ENCODE data around the gene SP140L.
A peak's percentile ranks its signal among the peaks of the same experiment; 100 is the strongest.
"Not testable (repeated sequence)": the region's sequence is repeated elsewhere in the genome, so short reads cannot be mapped to it uniquely, and the experiment has no call there.

Gene SP140L

DNA sequence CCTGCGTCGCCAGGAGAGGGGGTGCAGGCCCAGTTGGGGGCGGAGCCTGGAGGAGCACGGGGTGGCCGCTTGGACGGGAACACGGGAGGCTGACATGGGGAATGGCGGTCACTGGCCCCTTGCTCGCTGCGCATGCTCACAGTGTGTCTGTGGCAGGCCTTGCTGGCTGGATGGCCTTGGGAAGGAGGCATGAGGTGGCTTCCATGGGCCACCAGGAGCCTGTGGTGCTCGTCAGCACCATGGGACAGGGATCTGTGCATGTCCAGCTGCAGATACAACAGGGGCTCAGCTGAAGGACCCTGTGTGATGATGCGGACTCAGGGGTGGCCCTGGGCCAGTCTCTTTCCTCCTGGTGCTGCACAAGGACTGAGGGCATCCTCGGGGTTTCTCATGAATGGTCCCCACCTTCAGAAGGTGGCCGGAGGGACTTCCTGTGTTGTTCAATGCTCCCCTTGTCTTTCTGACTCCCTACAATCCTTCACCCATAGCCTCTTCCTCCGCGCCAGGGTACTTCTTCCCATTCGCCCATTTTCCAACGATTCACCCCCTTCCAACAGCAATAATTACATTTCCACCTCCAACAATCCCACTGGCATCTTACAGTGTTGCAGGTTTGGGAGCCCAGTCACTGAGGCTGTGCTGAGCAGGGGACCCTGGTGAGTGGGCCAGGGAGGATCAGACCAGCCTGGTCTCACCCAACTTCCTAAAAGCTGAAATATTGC is 3.4 kb upstream of the SP140L start:
- DNase-seq (ENCODE audit: low read depth) = no peak

DNA sequence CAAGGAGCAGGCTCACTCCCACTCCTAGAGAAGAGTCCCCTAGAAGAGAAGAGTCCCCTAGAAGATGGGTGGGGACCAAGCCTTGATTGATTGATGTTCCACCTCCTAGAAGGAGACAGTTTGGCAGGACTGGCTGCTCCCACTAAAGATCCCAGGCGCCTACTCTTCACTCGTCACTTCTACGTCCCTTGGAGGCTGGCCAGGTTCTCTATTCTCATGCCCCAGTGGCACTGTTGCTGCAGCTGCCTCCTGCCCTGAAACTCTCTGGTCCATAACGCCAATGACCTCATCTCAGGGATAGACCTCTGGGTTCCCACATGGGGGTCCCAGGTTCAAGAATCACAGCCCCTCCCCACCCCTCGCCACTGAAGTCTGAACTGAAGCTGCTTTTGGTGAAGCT is 2.5 kb upstream of the SP140L start:
- DNase-seq (ENCODE audit: low read depth) = no peak

DNA sequence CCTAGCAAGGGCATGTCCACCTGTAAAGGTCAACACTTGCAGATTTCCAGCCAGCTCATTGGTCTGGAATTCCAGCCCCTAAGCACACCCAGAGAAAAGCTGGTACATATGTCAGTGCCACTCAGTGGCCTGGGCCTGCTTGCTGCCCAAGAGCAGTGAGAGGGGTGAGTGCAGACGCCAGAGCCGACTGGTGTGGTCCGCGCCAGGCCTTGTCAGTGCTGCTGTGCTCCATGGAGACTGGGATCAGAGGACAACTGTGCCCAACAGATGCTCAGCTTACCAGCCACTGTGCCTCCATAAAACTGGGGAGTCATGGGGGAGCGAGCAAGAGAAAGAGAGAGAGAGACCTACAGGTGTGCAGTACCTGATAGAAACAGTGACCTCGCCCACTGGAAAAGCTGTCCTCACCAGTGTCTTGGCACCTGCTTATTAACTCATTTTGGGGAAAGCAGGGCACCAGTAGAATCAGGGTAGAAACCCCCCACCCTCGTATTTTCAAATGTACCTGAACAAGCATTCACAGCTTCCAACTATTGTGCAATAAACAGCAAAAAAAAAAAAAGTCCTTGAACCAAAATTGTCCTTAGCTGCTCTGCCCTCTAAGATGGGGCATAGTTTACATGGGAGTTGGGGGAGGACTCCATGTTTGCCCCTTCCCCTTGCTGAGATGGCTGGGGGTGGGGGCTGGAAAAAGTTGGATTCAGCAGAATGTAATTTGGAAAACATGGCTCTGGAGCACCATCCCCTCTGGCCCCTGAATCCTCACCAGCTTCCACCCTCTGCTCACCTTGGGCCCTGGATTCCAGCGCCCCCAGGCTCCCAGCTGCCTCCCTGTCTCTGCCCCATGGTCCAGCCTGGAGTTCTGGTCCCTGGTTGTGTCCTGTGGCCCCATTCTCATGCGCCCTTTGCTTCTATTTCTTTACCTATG is 1.4 kb upstream of the SP140L start:
- DNase-seq (ENCODE audit: low read depth) = no peak

DNA sequence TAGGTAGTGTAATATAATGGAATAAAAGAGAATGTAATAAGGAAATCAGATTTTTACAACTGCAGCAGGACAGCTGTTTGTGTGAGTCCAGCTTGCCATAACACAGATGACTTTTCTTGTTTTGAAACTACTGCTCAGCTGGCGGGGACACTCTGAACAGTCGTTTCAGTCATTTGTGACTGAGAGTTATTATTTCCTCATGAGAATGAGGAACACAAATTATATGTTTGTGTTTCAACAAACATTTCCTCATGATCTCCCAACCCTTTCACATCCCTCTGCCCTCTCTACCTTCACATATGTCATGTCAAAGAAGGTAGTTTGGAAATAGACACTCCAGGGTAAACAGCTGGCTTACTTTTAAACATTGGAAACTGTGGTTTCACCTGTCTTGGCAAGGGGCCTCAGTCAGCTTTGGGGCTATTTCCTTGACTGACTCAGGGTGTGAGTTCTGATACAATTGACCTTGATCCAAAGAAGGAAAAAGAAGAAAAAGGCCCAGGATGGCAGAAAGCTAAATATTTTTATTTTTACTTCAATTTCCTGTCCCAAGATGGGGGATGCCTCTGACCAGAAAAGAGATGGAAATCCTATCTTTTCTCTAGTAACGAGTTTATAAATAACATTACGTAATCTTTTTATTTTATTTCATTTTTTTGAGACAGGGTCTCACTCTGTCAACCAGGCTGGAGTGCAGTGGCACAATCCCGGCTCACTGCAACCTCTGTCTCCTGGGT is 593 bp downstream of the SP140L start:
- DNase-seq (ENCODE audit: low read depth) = no peak

DNA sequence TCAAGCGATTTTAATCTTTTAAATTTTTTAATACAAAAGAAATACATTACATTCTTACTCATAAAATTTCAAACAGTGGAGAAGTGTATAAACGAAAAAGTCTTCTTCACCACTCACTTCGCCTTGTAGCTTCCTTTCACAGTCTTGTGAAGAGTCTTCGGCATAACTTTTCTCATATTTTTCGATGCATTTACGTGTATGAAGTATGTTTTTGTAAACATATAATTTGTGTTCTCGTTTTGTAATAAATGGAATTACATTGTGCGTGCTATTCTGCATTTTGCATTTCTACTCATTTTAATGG is 1.1 kb downstream of the SP140L start:
- DNase-seq (ENCODE audit: low read depth) = no peak

DNA sequence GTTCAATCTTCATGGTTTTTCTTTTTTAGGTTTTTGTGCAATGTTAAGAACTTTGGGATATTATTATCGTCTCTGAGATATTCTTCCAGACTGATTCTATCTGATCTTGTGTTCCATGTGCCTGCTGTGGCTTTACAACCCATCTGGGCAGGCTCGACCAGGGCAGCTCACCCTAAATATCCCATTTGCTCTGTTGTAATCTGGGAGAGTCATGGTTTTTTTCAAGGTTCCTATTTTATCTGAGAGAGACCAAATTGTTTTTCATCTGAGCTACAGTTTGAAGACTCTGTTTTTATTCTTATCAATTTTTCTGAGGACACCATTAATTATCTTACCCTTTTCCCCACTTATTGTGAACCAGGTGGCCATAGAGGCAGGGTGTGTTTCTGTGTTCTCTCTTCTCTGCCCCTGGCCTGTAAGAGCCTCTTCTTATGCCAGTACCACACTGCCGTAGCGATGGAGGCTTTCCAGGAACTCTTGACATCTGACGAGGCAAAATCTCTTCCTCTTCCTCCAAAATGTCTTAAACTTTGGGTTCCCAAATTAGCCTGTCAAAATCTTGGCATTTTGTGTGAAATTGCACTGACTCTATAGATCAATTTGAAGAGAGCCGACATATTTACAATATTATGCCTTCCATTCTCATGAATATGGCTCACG is 3.1 kb downstream of the SP140L start:
- DNase-seq (ENCODE audit: low read depth) = no peak

DNA sequence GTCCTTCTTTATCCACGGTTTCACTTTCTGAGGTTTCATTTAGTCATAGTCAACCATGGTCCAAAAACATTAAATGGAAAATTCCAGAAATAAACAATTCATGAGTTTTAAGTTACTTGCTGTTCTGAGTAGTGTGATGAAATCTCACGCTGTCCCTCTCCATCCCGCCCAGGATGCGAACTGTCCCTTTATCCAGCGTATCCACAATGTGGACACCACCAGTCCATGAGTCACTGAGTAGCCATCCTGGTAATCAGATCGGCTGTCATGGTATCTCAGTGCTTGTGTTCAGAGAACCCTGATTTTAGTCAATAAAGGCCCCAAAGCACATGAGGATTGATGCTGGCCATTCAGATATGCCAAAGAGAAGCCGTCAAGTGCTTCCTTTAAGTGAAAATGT is 3.7 kb downstream of the SP140L start:
- peak; percentile 73 for DNase-seq (ENCODE audit: low read depth)

DNA sequence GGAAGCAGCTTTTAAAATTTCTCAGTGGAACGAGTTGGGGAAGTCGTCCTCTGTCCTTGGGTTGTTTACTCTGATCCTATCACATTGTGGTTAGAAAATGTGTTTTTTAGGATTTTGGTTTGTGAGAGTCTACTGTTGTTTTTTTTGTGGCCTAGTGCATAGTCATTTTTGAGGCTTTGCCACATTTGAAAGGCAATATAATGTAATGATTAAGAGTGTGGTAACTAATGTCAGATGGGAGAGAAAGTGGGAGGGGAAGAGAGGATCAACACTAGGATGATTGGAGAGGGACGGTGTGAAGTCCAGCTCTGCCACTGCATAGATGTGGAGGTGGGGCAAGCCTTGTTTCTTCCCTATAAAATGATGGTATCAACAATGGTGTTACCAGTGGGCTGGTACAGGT is 8.5 kb downstream of the SP140L start:
- peak; percentile 51 for DNase-seq (ENCODE audit: low read depth)

DNA sequence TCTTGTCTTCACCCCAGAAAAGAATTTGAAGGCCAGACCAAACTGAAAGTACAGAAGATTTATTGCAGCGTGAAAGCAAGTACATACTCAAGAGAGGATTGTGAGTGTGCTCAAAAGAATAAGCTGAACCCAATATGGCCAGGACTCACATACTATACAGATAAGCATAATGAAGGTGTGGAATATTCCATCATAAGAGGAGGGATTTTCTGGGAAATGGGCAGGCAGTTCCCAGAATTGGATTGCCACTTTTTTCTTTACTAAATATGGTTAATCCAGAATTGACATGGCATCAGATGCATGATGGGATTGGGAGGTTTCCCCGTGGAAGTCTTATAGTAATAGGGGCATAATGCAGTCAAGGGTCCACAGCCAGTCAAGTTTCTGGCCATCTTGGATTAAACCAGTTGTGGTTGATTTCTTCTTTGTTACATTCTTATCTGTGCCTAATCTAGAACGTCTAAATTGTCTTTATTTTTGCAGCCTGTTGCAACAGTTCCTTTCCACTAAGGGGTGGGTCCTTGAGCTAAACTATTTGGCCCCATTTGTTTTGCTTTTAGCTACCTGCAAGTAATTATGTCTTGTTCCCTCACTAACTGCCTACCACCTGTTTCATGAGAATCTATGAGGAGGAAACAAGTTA is 9.0 kb downstream of the SP140L start:
- no peak for DNase-seq (ENCODE audit: low read depth)

DNA sequence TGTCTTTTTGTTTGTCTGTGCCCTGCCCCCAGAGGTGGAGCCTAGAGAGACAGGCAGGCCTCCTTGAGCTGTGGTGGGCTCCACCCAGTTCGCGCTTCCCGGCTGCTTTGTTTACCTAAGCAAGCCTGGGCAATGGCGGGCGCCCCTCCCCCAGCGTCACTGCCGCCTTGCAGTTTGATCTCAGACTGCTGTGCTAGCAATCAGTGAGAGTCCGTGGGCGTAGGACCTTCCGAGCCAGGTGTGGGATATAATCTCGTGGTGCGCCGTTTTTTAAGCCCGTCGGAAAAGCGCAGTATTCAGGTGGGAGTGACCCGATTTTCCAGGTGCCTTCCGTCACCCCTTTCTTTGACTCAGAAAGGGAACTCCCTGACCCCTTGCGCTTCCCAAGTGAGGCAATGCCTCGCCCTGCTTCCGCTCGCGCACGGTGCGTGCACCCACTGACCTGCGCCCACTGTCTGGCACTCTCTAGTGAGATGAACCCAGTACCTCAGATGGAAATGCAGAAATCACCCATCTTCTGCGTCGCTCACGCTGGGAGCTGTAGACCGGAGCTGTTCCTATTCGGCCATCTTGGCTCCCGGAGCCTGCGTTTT is 15.0 kb downstream of the SP140L start:
- DNase-seq (ENCODE audit: low read depth) = not testable (repeated sequence)

- not testable (repeated sequence) for DNase-seq (ENCODE audit: low read depth)
These were observed 16.1 kb downstream of the SP140L start for GRCh38 chr2:230343041-230343624.

DNA sequence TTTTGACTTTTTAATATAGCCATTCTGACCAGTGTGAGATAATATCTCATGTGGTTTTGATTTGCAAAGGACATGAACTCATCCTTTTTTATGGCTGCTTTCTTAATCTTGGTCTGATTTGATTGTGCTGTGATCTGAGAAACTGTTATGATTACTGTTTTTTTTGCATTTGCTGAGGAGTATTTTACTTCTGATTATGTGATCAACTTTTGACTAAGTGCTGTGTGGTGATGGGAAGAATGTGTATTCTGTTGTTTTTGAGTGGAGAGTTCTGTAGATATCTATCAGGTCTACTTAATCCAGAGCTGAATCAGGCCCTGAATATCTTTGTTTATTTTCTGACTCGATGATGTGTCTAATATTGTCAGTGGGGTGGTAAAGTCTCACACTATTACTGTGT is 16.8 kb downstream of the SP140L start:
- peak; percentile 76 for DNase-seq (ENCODE audit: low read depth)

GRCh38 chr2:230346465-230346864 is 19.5 kb downstream of the SP140L start:
- DNase-seq (ENCODE audit: low read depth) = no peak

- no peak for DNase-seq (ENCODE audit: low read depth)
These were observed 20.0 kb downstream of the SP140L start for GRCh38 chr2:230346921-230347533.

GRCh38 chr2:230347659-230348305 is 20.8 kb downstream of the SP140L start:
- DNase-seq (ENCODE audit: low read depth) = peak; percentile 34

DNA sequence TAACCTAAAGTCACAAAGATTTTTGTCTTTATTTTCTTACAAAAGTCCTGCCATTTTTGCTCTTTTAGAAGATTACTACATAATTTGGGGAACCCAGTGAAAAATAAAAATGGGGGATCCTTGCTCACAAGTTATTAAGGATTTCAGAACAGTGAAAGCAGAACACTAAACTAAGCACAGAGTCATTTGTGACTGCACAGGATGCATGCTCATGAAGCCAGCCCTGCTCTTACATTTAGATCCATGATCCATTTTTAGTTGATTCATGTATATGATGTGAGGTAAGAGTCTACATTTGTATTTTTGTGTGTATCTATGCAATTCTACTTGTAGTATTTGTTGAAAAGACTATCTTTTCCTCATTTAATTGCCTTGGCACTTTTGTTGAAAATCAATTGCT is 21.8 kb downstream of the SP140L start:
- no peak for DNase-seq (ENCODE audit: low read depth)

DNA sequence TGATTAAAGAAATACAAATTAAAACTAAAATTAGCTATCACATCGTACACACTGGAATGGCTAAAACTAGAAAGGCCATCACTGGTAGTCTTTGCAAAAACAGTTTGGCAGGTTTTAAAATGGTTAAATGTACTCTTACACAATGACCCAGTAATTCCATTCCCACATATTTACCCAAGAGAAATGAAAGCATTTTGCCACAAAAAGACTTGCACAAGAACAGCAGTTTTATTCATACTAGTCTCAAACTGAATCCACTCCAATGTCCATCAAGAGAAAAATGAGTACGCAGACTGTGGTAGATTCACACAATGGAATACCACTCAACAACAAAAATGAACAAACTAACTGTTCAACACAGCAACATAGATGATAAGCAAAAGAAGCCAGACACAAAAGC is 29.1 kb downstream of the SP140L start:
- DNase-seq (ENCODE audit: low read depth) = peak; percentile 45

DNA sequence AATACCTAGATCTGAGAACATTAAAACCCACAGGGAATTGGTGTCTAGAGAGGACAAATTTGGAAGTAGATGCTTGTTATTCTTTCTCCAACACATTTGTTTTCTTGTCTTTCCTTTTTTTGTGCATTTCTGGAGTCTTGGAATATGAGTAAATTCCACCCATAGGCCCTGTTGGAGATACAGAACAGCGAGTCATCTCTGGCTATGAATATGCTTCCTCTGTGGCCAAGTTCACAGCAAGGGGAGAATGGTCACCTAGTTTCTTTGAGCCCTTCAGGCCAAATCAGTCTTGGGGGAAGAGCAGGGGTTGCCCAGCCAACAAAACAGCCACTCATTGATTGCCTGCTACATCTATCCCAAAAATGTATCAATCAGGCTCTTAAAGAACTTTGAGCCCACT is 31.3 kb downstream of the SP140L start:
- DNase-seq (ENCODE audit: low read depth) = peak; percentile 81

DNA sequence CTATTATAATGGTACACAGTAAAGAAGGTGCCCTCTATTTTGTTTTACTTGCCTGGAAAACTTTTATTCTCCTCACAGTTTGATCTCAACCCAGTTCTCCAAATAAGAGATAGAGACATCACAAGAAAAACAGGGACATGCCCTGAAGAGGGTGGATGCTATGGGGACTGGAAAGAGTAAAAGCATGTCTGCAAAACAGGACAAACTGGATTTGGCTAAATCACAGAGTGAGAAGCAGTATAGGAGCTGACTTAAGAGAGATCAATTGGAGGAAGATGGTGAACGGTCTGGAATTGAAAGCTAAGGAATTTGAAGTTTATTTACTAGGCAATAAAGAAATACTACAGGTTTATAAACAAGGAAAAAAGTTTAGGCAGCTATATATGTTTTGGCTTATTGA is 33.0 kb downstream of the SP140L start:
- DNase-seq (ENCODE audit: low read depth) = no peak

Measured in EH (cell line).